ENCODE results near the gene PRL. TPM values are rescaled to one million over a fixed set of nuclear protein-coding genes. Genes with fewer than 3 reads are reported as not detected.

Gene PRL
- polyA plus RNA-seq, 3 donors: 0.13 to 0.15 TPM; not detected in 1

DNA sequence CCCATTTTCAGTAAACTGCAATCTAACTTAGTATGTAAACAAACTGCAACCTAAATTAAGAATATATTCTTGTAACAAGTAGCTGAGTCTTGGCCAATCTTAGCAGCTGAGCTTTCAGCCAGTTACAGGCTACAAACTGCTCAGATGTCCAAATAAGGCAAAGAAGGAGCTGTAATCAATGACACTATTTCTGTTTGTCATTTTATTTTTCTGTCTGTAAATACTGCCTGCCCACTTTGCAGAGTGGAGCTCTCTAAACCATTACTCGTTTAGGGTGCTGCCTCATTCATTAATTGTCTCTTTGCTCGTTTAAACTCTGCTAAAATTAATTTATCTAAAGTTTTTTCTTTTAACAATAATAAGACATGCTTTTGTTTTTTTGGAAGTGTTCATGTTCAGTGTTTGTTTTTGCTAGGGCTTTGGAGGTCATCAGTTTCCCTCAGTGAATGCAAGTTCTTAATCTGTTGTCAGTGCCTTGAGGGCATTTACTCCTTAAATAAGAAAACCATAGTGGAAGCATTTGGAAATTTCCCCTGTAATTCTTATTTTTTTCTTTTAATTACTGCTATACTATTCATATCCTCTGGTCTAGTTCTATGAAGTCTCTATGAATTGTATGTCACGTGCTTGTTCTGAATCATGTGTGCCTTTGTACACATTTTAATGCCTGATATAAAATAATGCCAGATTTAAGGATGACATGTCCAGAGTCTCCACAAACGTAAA is 3.6 kb upstream of the PRL start:
- DNase-seq (ENCODE audit: extremely low read depth in 1 of 11, low read depth in 9 of 11, low spot score in 4 of 11): peak in 1 of 11 donors; percentile 6

DNA sequence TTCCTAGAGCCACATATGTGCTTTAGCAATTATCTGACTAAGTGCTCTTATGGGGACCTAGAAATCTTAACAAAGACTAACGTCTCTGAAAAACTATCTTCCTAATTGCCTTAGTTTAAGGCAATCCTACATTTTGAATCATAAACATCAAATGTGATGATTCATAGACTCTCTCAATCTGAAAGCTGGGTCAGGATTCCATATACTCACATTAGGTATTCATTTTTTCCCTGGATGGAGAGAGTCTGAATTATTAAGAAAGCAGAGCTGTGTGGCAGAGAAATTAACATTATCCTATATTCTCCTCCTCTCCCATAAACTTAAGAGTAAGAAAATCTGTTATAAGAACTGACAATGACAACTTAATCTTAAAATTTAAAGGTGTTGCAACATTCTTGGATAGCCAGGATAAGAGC is 1.6 kb upstream of the PRL start:
- DNase-seq (ENCODE audit: extremely low read depth in 1 of 11, low read depth in 9 of 11, low spot score in 4 of 11): no peak

DNA sequence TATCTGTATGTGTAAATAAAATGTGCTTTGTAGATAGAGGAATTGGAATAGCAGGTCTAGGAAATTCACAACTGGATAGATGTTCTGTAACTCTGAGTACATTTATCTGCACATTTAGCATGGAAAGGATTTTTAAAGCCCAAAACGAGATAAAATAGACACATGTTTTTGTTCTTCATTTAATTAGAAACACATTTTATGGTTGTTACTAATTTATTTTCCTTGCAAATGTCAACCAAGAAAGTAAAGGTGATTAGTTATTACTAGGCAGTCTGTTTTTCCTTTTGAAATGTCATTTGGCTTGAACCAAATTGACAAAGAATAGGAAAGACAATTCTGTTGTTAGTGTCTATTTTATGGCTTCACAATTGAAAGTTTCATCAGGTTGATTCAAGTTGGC is 769 bp downstream of the PRL start:
- DNase-seq (ENCODE audit: extremely low read depth in 1 of 11, low read depth in 9 of 11, low spot score in 4 of 11): no peak

DNA sequence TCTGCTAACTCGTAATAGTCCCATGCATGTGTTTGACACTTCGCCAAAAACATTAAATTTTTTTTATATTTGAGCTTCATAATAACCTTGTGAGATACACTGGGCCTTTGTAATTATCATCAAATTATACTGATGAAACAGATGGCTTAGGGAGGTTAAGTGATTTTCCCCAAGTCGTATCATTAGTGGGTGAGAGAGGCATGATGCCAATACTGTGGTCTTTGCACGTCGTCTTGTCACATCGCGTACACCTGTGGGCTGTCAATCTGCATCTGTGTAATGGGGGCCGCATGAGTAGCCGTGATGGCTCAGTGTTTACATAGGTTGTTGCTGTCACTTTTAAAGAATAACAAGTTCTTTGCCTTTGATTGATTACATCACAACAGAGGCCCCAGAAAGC is 1.7 kb downstream of the PRL start:
- no peak for DNase-seq (ENCODE audit: extremely low read depth in 1 of 11, low read depth in 9 of 11, low spot score in 4 of 11)

DNA sequence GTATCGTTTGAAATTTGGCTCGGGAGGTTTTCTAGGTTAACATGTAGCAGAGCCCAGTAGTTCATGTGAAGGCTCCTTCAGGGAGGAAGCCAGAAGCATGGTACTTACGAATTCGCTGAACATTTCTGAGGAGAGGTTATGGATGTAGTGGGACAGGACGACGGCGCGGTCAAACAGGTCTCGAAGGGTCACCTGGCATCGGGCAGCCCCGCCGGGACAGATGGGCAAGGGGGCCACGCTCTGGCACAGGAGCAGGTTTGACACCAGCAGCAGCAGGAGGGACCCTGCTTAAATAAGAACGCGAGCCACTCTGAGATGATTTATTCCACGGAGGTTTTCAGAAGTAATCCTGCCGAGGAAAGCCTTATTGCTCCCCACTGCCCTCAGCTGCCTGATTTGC is 2.5 kb downstream of the PRL start:
- no peak for DNase-seq (ENCODE audit: extremely low read depth in 1 of 11, low read depth in 9 of 11, low spot score in 4 of 11)

DNA sequence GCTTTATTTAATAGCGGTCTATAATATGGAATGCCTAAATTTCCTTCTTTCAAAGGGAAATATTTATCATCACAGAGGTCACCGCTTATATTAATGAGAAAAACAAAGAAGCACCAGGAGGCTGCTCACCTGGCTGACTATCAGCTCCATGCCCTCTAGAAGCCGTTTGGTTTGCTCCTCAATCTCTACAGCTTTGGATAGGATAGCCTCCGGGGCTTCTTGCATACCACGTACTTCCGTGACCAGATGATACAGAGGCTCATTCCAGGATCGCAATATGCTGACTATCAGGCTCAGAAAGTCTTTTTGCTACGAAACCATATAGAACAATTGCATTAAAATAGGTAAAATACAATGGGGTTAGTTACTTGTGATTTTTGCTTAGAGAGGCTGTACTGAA is 6.8 kb downstream of the PRL start:
- no peak for DNase-seq (ENCODE audit: extremely low read depth in 1 of 11, low read depth in 9 of 11, low spot score in 4 of 11)

DNA sequence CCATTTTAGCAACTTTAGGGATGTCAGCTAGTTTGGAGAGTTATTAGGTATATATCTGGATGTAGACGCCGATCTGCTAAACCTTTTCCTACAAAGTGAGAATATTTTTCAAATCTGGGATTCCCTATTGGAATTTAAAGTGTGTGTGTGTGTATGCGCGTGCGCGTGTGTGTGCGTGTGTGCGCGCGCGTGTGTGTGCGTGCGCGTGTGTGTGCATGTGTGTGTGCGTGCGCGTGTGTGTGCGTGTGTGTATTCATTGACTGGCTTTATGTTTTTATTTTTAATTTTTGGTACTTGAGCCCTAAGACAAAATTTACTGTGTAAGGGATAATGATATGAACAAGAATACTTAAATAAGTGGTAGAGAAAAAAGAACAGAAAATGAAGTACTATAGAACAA is 8.1 kb downstream of the PRL start:
- DNase-seq (ENCODE audit: extremely low read depth in 1 of 11, low read depth in 9 of 11, low spot score in 4 of 11): no peak

DNA sequence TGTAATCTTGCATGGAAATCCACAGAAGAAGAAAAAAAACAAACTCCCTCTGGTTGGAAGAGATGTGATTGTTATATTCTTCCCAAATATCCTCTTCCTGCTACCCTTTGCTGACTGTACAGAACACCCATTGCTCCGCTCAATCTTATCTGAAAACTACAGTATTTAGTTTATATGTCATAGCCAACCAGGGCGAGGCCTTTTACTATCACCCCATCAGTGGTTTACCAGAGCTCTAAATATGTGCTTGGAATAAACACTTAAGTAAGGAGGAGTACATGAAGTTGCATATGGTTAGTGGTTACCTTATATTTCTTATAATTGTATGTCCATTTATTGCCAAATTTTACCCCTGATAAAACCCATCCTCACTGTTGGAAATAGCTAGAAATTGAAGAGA is 12.2 kb downstream of the PRL start:
- no peak for DNase-seq (ENCODE audit: extremely low read depth in 1 of 11, low read depth in 9 of 11, low spot score in 4 of 11)

DNA sequence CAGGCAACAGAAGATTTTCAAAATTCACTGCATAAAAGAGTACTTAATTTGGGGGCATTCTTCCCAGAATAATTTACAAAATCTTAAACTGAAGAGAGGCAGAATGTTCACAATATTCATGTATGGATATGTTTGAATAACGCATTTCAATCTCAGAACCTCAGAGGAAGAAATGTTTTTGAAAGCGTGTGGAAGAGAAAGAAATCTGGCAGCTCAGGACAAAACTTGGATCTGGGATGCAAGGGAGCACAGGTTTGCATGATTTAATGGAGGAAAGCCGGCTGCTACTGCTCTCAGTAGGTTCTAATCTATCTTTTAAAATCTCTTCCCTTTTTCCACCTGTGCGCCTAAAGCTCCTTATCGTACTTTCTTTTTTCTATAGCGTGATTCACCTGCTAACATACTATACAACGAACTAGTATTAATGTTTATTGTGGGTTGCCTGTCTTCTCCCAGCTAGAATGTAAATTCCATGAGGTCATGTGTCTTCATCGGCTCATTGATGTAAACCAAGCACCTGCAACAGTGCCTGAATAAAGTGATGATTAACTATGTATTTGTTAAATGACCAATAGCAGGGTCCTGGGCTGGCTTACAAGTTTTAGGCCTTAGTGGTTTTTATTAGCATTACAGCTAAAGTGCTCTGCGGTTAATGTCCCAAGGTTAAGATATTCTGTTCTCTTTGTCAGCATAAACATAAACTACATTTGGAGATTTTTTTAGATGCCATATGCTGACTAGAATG is 15.3 kb downstream of the PRL start:
- DNase-seq (ENCODE audit: extremely low read depth in 1 of 11, low read depth in 9 of 11, low spot score in 4 of 11): peak in 5 of 11 donors; percentile 6 to 27 (median 13)

DNA sequence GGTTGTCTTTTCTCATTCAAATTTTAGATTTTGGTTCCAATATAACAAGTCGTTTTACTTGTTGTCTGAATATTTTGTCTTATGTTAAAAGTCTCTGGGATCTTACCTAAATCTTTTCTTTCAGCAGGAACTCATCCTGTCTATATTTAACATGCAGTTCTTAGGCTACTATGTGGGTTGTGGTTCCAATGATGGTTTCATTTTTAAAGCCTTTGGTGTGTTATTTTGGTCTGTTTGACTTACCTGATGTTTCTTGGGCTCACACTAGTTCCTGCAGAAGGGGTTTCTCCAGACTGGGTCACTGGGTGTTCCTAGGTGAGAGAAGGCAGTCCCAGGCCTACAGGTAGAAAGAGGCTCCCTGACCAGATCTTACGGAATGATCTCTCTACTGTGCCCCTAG is 17.4 kb downstream of the PRL start:
- DNase-seq (ENCODE audit: extremely low read depth in 1 of 11, low read depth in 9 of 11, low spot score in 4 of 11): no peak

DNA sequence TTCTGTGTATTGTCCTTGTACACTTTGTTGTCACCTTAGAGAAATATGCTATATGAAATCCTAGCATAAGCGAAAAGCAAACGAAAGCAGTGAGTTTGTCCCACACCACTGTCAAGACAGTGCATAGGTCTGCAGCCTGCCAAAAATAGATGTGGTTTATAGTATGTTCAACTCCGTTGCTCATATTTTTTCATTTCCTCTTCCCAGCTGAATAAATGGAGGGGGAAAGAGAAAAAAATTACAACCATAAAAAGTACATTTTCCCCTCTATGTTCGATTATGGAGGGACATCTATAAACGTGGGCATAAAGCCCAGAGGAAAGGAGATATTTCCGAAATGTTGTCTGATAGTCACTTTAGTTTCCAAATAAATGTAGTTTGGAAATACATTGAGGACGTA is 25.8 kb downstream of the PRL start:
- no peak for DNase-seq (ENCODE audit: extremely low read depth in 1 of 11, low read depth in 9 of 11, low spot score in 4 of 11)

DNA sequence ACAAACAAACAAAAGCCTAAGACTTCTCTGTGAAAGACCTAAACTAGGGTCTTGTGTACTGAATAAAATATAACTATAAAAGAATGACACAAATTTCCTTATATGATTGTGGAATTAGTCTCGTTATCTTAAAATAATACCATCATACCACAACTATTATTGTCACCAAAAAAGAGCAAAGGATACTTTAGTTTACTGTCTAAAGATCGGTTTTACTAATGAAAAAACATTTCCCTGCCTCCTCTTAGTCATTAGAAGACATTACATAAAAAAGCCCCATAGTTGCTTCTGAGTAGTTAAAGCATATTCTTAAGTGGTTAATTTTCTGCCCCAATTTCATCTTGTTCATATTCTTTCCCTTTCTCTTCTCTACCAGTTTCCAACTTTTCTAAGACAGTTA is 33.1 kb downstream of the PRL start:
- no peak for DNase-seq (ENCODE audit: extremely low read depth in 1 of 11, low read depth in 9 of 11, low spot score in 4 of 11)

DNA sequence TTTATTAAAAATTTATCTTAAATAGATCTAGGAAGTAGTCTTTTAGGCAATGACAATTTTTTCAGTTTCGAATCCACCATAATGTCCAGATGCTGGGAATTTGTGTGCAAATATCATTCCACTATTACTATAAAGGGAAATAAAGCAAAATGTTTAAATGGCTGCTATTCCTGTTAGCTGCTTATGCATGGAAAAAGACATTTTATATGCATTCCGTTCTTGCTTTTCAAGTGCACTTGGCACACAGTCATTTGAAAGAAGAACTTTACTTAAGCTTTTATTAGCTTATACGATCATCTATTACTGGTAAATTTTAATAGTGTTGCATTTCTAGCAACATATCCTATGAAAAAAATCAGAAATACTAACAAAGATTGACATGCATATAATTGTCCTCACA is 42.0 kb downstream of the PRL start:
- no peak for DNase-seq (ENCODE audit: extremely low read depth in 1 of 11, low read depth in 9 of 11, low spot score in 4 of 11)

DNA sequence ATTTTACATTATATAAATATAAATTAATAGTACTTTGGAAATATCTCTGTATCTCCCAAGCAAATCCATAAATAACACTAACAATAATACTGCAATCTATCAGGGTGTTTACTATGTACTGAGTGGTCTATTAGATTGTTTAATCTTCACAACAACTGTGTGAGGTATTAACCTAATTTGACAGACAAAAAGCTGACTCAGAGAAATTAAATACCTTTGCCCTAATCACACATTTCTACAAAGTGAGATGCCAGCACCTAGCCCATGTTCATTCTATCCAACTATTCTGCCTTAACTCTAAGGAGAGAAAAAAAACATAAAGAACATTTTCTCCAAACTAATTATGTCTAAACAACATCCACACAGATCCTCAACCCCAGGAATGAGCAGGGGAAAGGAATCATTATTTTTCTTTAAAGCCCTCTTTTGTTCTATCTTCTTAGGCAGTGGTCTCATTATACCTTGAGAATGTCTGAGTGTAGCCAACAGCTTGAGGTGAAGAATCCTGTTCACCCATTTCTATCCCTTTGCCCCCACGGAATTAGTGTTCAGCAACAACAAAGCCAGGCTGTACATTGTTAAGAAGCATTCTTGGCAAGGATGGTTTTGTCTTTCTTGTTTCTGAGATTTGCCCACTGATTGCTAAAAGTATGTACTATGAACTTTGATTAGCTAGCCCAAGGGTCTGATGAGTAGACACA is 42.7 kb downstream of the PRL start:
- DNase-seq (ENCODE audit: extremely low read depth in 1 of 11, low read depth in 9 of 11, low spot score in 4 of 11): no peak

DNA sequence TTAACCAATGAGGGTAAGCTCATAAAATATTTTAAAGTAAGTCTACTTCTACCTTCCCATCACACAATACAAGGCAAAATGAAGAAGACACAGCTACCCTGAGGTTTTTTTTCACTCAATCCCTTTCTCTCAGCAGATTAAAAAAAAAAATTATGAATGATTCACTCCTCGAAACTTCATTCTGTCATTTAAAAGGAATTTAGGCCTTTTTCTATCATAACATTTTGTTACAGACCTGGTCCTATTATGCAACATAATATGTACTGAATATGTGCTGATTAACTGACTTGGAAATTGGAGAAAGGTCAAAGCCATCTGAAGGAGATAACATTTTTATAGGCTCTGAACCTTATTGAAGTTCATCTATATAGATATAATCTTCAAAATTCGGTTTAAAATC is 45.5 kb downstream of the PRL start:
- no peak for DNase-seq (ENCODE audit: extremely low read depth in 1 of 11, low read depth in 9 of 11, low spot score in 4 of 11)

DNA sequence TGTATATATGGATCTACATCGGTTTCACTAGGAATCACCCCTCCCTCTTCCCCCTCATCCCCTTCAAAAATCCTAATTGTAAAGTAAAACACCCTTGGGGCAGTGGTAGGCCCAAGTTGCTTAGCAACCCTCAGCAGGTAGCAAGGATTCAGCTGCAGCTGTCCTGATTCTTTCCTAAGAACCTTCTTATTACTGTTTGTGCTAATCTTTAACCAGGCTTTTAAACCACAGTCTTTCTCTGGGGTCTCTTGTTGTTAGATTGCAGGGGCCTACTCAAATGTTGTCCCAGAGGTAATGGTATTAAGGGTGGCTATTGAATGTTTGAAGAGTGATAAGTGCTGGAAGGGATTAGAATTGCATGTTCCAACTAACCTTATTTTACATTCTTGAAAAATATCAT is 46.4 kb downstream of the PRL start:
- no peak for DNase-seq (ENCODE audit: extremely low read depth in 1 of 11, low read depth in 9 of 11, low spot score in 4 of 11)

DNA sequence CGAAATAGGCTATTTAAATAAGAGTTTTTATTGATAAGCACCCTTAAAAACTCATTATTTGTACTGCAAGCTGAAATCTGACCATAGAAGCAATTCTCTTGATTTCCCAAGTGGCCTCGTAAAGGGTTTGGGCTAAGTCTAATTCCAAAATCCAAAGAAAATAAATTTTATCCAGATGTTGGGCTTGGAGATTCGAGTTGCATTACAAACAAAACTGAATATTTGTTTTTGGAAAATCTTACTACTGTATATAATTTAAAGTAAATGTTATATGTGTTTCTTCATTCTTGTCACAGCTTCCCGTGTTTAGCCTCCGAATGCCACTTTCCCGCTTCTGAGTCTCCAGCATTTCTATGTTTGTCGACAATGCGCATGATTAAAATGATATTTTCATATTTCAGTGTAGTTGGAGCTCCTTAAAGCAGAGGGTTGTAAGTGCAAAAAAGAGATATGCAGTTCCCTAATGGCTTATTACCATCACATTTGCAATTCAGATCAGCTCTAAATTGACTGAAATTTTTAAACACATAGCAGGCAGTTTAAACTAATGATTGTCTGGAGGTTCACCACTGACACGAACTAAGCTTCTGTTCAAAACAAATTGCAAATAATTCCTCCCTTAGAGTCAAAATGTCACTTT is 47.0 kb downstream of the PRL start:
- DNase-seq (ENCODE audit: extremely low read depth in 1 of 11, low read depth in 9 of 11, low spot score in 4 of 11): no peak

DNA sequence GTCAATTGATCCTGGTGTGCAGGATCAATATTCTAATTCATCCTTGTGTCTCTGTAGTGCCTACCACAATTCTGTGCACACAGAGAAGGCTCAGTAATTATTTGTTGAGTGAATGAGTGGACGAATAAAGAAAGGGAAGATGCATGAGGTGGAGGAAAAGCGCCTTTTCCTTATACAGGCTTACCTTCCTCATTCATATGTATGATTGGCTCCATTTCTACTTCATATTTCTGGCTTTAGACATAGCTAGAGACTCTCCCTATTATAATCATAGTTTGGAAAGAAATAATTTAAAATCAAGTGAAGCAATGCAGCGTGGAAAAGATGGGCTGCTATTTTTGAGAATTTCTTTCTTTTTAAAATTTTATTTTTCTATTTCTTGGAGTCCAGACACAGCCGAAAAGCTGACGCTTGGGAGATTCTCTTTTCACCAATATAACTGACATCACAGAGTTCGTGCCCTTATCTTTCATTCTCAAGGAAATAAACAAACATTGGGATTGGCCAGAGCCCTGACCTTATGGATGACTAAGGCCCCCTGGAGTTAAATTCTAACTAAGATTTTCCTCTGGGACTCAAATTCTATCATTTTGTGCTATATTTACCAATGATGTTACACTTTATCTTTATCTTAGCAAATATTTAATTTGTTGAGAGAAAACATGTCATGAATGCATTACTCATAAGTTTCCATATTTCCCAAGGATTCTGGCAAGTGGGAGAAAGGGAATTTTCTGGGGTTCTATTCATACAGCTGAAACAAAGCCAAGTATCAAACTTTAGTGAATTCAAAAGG is 48.1 kb downstream of the PRL start:
- no peak for DNase-seq (ENCODE audit: extremely low read depth in 1 of 11, low read depth in 9 of 11, low spot score in 4 of 11)

DNA sequence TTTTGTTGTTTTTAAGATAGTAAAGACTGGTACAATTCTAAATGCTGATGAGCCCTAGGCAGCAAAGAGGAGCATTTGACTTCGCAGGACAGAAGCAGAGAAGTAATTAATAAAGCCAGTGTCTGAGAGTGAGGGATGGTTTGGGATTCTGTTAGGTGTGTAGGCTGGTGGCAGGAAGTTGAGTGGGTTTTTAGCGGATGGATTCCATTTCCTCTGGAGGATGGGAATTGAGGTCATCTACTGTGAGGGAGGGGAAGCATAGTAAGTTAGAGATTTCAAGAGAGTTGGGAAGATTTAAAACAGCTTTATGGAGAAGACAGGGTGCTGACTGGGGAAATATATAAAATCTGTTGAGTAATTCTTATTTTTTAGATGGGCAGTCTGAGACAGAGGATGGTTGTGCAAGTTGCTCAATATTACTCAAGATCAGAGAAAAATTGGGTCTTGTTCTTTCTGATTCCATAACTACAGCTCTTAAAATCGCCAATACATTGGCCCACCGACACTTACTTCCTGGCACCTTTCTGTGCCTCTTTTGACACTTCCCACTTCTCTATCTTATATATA is 48.8 kb downstream of the PRL start:
- DNase-seq (ENCODE audit: extremely low read depth in 1 of 11, low read depth in 9 of 11, low spot score in 4 of 11): no peak
